Measurements from ENCODE around the gene HSF5. TPM values are rescaled to one million over a fixed set of nuclear protein-coding genes. Genes with fewer than 3 reads are reported as not detected.

HSF5 gene
- total RNA-seq, 4 donors from 2014 or later, result 0.28 to 0.83 TPM; not detected in 2

DNA sequence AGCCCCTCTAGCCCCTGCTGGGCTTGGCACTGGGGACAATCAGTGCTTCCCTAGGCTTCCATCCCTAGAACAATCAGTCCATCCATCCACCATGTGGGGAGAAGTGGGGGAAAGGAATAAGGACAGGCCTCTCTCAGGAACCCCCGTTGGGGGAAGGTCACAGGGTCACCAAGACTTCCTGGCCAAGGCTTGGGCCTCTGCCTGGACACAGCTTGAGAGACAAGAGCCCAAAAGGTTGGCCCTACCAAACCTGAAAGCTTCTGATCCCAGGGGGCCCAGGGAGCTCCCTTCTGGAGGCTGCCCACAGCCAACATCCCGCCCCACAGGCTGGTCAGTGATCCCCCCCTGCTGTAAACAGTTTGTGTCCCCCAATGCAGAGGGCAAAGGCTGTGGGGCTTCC is 42.4 kb upstream of the HSF5 start:
- no peak overlapping the region for H3K4me3 ChIP-seq
- TF ChIP-seq POLR2A (IDR thresholded peaks at IDR 0.05), result no peak
- TF ChIP-seq, protein P1, sequence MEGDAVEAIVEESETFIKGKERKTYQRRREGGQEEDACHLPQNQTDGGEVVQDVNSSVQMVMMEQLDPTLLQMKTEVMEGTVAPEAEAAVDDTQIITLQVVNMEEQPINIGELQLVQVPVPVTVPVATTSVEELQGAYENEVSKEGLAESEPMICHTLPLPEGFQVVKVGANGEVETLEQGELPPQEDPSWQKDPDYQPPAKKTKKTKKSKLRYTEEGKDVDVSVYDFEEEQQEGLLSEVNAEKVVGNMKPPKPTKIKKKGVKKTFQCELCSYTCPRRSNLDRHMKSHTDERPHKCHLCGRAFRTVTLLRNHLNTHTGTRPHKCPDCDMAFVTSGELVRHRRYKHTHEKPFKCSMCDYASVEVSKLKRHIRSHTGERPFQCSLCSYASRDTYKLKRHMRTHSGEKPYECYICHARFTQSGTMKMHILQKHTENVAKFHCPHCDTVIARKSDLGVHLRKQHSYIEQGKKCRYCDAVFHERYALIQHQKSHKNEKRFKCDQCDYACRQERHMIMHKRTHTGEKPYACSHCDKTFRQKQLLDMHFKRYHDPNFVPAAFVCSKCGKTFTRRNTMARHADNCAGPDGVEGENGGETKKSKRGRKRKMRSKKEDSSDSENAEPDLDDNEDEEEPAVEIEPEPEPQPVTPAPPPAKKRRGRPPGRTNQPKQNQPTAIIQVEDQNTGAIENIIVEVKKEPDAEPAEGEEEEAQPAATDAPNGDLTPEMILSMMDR (IDR thresholded peaks at IDR 0.05), result no peak
- no peak overlapping the region for H3K27ac ChIP-seq
- H3K27me3 ChIP-seq, result no peaks in the 10 kb centered on the region
- no peaks in the 10 kb centered on the region for H3K9me3 ChIP-seq
- no peaks in the 10 kb centered on the region for H3K36me3 ChIP-seq
- DNase-seq, result no peak
- H3K4me1 ChIP-seq, result peaks cover 0 to 11% (median 0%) of the 10 kb centered on the region in 4 donors

DNA sequence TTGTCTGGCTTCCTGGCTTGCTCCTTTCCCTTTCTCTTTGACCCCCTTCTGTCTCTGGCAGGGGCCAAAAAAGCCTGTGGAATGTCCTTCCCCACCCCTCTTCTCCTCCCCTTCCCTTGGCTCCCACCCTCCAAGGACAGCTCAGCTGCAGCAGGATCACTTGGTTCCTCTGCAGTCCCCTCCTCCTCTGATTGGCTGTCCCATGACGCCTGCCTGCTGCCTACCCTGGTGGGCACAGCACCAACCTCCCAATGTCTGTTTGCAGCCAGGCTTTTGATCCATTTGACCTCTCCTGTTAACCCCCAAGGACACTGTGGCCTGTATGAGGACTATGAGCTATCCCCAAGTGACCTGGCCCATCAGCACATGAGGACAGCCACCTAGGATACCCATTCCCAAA is 41.1 kb upstream of the HSF5 start:
- H3K27ac ChIP-seq, result peak overlapping the region in 2 of 4 donors; percentile 22 to 58
- H3K4me1 ChIP-seq, result peaks cover 0 to 11% (median 0%) of the 10 kb centered on the region in 4 donors
- H3K27me3 ChIP-seq, result no peaks in the 10 kb centered on the region
- no peak for TF ChIP-seq POLR2A (IDR thresholded peaks at IDR 0.05)
- TF ChIP-seq, protein P1 (IDR thresholded peaks at IDR 0.05), result no peak
- H3K36me3 ChIP-seq, result no peaks in the 10 kb centered on the region
- no peaks in the 10 kb centered on the region for H3K9me3 ChIP-seq
- DNase-seq, result no peak
- H3K4me3 ChIP-seq, result peak overlapping the region in 1 of 4 donors; percentile 12

DNA sequence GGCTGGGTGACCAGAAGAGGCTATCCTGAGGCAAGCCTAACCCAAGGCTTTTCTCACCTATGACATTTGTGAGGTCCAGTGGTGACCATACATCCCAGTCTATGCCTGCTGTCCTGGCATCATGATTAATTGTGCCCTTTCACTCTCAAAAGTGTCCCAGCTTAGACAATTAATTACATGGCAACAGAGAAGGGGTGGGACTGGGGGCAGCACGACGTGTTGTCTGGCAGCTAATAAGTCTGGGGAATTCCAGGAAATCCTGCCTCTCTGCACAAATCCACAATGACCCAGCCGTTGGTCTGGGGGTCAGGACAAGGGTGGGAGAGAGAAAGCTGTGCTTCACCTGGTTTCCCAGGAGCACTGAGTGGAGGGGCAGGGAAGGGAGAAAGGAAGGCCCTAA is 40.2 kb upstream of the HSF5 start:
- peak overlapping the region in 1 of 4 donors; percentile 12 for H3K4me3 ChIP-seq
- no peaks in the 10 kb centered on the region for H3K36me3 ChIP-seq
- H3K4me1 ChIP-seq, result peaks cover 0 to 11% (median 0%) of the 10 kb centered on the region in 4 donors
- no peak for TF ChIP-seq POLR2A (IDR thresholded peaks at IDR 0.05)
- TF ChIP-seq, protein P1 (IDR thresholded peaks at IDR 0.05), result no peak
- no peaks in the 10 kb centered on the region for H3K27me3 ChIP-seq
- no peaks in the 10 kb centered on the region for H3K9me3 ChIP-seq
- peak overlapping the region in 3 of 4 donors; percentile 22 to 58 (median 42) for H3K27ac ChIP-seq
- DNase-seq, result no peak

DNA sequence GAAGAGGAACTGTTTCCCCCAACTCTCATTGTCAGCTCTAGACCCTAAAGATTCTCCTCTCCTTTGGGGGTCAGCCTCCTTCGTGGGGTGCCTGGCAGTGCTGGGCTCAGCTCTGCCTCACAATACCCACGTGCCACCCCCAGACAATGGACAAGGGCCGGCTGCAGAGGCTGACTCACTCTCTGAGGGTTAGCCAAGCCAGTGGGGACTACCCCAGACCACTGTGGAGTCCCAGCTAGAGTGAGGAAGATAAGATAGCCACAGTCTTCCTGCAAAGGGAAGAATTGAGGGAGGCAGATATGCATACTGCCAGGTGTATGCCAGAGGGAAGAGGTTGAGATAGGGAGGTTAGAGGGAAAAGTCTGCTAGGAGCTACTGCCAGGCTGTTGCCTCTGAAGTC is 39.7 kb upstream of the HSF5 start:
- no peaks in the 10 kb centered on the region for H3K9me3 ChIP-seq
- TF ChIP-seq, protein P1 (IDR thresholded peaks at IDR 0.05), result no peak
- no peak for TF ChIP-seq POLR2A (IDR thresholded peaks at IDR 0.05)
- no peaks in the 10 kb centered on the region for H3K36me3 ChIP-seq
- H3K27me3 ChIP-seq, result no peaks in the 10 kb centered on the region
- DNase-seq, result no peak
- no peak overlapping the region for H3K4me3 ChIP-seq
- peaks cover 0 to 11% (median 0%) of the 10 kb centered on the region in 4 donors for H3K4me1 ChIP-seq
- H3K27ac ChIP-seq, result peak overlapping the region; percentile 5 to 65 (median 50)

DNA sequence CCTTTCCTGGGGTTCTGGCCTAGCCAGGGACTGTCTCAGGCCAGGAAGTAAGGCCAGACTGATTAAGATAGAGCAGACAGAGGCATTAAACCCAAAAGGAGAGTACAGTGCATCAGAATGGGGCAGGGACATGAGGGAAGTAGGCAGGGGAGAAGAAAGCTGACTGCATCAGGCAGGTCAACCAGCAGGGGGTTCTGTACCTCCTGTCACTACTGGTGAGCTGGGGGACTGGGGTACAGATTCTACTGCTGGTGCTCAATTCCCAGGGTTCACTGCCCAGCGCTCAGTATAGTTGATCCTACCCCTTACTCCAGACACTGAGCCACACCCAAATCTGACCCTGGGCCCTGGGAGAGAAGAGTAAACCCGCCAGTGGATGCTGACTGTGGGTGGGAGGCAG is 39.1 kb upstream of the HSF5 start:
- Histone ChIP-seq H3K27me3 (no peaks in the 10 kb centered on the region), H3K4me3 (peak overlapping the region in 1 of 4 donors; percentile 29), H3K36me3 (no peaks in the 10 kb centered on the region), H3K4me1 (peaks cover 0 to 8% (median 0%) of the 10 kb centered on the region in 4 donors), H3K9me3 (no peaks in the 10 kb centered on the region), H3K27ac (peak overlapping the region; percentile 5 to 65 (median 50))
- no peak for DNase-seq
- TF ChIP-seq, protein P1 (IDR thresholded peaks at IDR 0.05), result no peak
- no peak for TF ChIP-seq POLR2A (IDR thresholded peaks at IDR 0.05)

DNA sequence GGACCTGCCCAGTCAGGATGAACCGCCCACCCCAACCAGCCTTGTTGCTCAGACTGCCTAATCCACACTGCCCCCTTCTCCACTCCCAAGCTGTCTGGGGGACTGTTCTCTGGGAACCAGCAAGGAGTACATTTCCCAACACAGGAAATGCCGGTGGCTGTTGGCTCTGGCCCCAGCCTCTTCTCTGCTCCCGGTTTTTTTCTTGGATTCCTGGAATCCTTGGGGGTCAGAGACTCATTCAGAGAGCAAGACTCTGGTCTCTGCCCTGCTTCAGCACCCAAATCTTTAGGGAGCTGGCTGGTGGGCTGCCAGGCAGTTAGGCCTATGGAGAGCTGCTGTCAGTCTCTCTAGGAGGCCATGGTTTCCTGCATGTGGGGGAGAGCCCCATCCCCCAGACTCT is 37.0 kb upstream of the HSF5 start:
- Histone ChIP-seq H3K9me3 (no peaks in the 10 kb centered on the region), H3K27ac (peak overlapping the region; percentile 46 to 73 (median 59)), H3K36me3 (no peaks in the 10 kb centered on the region), H3K4me1 (no peaks in the 10 kb centered on the region), H3K27me3 (no peaks in the 10 kb centered on the region), H3K4me3 (no peak overlapping the region)
- DNase-seq, result peak in 1 of 3 donors; percentile 67
- TF ChIP-seq, protein P1 (IDR thresholded peaks at IDR 0.05), result no peak
- no peak for TF ChIP-seq POLR2A (IDR thresholded peaks at IDR 0.05)

Measured in Peyer's patch (tissue), 4 donors.